Common myeloid progenitor, CD34-positive (primary cell): ENCODE data around the gene TPRX1.

ENCODE experiments used
- CTCF ChIA-PET: fragments of 350-600 bp; sonication (Branson Sonifier 250); formaldehyde crosslinking; loops from one replicate; lab custom pipeline; 2021; ENCODE audit warnings: antibody characterized with exemption; lab: Charles Lee
- POLR2A ChIA-PET: fragments of 350-600 bp; sonication (Branson Sonifier 250); formaldehyde crosslinking; loops from one replicate; lab custom pipeline; 2021; ENCODE audit warnings: antibody characterized with exemption; lab: Charles Lee
- DNase-seq, 3 donors: peaks; one replicate each; pipeline versions ENCODE4 v3.0.0 to v3.0.0-alpha.2; 2013
- H3K27ac ChIP-seq, 2 experiments: 1 replicate in 1 of 2; 2 replicates in 1 of 2; pipeline ENCODE4 v1.7.0; 2013; ENCODE audit warnings: inconsistent platforms in 2 of 2, low read length in 2 of 2, mild to moderate bottlenecking in 2 of 2, low read depth in 1 of 2, moderate library complexity in 1 of 2; ENCODE audit not compliant: severe bottlenecking in 2 of 2, insufficient read depth in 1 of 2, poor library complexity in 1 of 2
- H3K27me3 ChIP-seq, 5 experiments: replicated peaks in 2 of 5; 1 replicate in 3 of 5; 2 replicates in 2 of 5; pipeline versions ENCODE4 v1.6.1 to v1.7.0; 2013; ENCODE audit warnings: low read length in 4 of 5, mild to moderate bottlenecking in 2 of 5, moderate library complexity in 2 of 5, inconsistent platforms in 1 of 5; ENCODE audit not compliant: insufficient read depth in 5 of 5, control insufficient read depth in 4 of 5
- H3K36me3 ChIP-seq, 4 experiments: 1 replicate in 2 of 4; 2 replicates in 2 of 4; pipeline versions ENCODE4 v1.6.1 to v1.7.0; 2013; ENCODE audit warnings: low read length in 3 of 4, control low read depth in 1 of 4, mild to moderate bottlenecking in 1 of 4; ENCODE audit not compliant: control insufficient read depth in 4 of 4, insufficient read depth in 4 of 4
- H3K4me1 ChIP-seq, 4 experiments: 1 replicate in 3 of 4; 2 replicates in 1 of 4; pipeline versions ENCODE4 v1.6.1 to v1.7.1; 2013; ENCODE audit warnings: low read length in 3 of 4, mild to moderate bottlenecking in 3 of 4, control low read depth in 1 of 4, inconsistent platforms in 1 of 4, moderate library complexity in 1 of 4; ENCODE audit not compliant: control insufficient read depth in 4 of 4, insufficient read depth in 4 of 4; ENCODE audit errors: control extremely low read depth in 1 of 4
- H3K4me3 ChIP-seq, 7 experiments: 1 replicate in 4 of 7; 2 replicates in 3 of 7; pipeline versions ENCODE4 v1.5.1 to v1.7.0; 2013; ENCODE audit warnings: mild to moderate bottlenecking in 7 of 7, low read length in 6 of 7, moderate library complexity in 6 of 7, inconsistent platforms in 2 of 7, low read depth in 2 of 7, control low read depth in 1 of 7; ENCODE audit not compliant: insufficient read depth in 4 of 7, control insufficient read depth in 1 of 7; ENCODE audit errors: extremely low read depth in 1 of 7
- H3K9me3 ChIP-seq, 5 experiments: 1 replicate in 4 of 5; 2 replicates in 1 of 5; pipeline versions ENCODE4 v1.6.1 to v1.7.1; 2013; ENCODE audit warnings: low read length in 4 of 5, mild to moderate bottlenecking in 2 of 5, inconsistent platforms in 1 of 5, low read depth in 1 of 5, moderate library complexity in 1 of 5; ENCODE audit not compliant: control insufficient read depth in 4 of 5, insufficient read depth in 2 of 5; ENCODE audit errors: control extremely low read depth in 1 of 5
- WGBS: methylation state at CpG from one replicate; pipeline ENCODE4 v1.1.5; 2013; ENCODE audit not compliant: insufficient coverage; 5-methylcytosine and 5-hydroxymethylcytosine counted together

Gene TPRX1

DNA sequence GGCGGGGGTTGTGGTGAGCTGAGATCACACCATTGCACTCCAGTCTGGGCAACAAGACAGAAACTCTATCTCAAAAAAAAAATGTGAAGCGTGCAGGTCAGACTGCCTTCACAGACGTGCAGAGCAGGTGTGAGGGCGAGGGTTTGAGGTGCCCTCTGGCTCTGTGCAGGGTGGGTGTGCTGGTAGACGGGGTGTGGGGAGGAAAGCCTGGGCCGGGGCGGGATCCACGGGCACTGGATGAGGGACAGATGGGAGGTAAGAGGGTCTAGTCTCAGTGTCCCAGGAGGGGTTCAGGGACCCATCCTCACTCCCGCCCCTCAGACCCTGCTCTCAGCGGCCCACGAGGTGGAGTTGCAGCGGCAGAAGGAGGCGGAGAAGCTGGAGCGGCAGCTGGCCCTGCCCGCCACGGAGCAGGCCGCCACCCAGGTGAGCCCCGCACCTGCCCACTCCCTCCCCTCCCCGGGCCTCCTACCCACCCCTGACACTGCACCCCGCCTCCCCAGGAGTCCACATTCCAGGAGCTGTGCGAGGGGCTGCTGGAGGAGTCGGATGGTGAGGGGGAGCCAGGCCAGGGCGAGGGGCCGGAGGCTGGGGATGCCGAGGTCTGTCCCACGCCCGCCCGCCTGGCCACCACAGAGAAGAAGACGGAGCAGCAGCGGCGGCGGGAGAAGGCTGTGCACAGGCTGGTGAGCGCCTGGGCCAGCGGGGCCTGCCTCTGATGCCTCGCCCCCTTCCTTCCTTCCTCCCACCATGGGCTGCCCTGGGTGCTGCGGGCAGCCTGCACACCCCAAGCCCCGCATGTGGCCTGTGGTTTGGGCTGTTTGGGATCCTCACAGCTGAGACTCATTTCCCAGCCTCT lies 49.9 kb downstream of the TPRX1 start:
- ChIA-PET CTCF (interaction anchor here (1.1 kb wide), 1 partner anchor 8 kb away, joined by 3 read pairs; no protein-coding TSS in a partner anchor), POLR2A (no interaction called here)

DNA sequence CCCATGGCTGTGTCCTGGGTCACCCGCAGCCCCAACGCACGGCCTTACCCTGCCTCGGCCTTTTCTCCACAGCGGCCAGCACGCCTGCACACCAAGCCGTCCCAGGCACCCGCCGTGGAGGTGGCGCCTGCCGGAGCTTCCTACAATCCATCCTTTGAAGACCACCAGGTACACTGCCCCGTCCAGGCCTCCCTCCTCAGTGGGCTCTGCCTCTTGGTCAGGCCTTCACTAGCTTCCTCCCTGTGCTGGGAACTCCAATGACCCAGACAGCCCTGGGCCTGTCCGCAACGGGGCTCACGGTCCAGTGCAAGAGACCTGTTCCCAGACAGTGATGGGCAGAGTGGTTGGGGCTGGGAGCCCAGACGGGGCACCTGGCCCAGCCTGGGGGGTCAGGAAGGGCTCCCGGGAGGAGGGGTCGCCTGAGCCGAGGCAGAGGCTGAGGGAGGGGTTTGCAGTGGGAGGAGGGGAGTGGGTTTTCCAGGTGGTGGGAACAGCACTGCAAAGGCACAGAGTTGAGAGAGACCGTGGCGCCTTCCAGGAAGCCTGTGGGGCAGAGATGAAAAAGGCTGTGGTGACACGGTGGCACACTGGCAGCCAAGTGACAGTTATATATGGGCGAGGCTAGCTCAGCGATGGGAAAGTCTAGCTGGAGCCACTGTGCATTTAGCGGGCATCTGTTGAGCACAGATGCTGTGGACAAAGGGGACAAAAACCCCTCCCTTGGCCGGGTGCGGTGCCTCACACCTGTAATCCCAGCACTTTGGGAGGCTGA lies 51.7 kb downstream of the TPRX1 start:
- POLR2A ChIA-PET: no interaction called here
- no peaks in the 10 kb centered on the region for H3K4me1 ChIP-seq

More for the DNA sequence above, 49.9 kb downstream of the TPRX1 start:
- Histone ChIP-seq H3K4me3 (no peak overlapping the region), H3K4me1 (no peaks in the 10 kb centered on the region), H3K27ac (no peak overlapping the region), H3K36me3 (peaks cover 8 to 93% (median 82%) of the 10 kb centered on the region in 4 experiments), H3K9me3 (peaks cover 0 to 2% (median 0%) of the 10 kb centered on the region in 5 experiments), H3K27me3 (no peaks in the 10 kb centered on the region)
- no peak for DNase-seq
- over 99% methylated on average over 14 of the region's 37 CpGs for WGBS

More for the DNA sequence above, 51.7 kb downstream of the TPRX1 start:
- DNase-seq: peak in 2 of 3 donors; percentile 28 to 49
- Histone ChIP-seq H3K27me3 (no peaks in the 10 kb centered on the region), H3K9me3 (no peaks in the 10 kb centered on the region), H3K36me3 (peaks cover 10 to 92% (median 78%) of the 10 kb centered on the region in 4 experiments), H3K27ac (no peak overlapping the region), H3K4me3 (no peak overlapping the region)
- CTCF ChIA-PET: interaction anchor here (1.1 to 1.2 kb wide), 2 partner anchors 10 to 41 kb away, joined by 3 read pairs; no protein-coding TSS in a partner anchor
- 77% methylated on average over 13 of the region's 27 CpGs for WGBS
